Measurements from ENCODE around the gene BLACAT1.

Gene BLACAT1

GRCh38 chr1:205450448-205450847 is 5.4 kb downstream of the BLACAT1 start:
- Histone ChIP-seq H3K36me3 (replicated peaks; ENCODE audit: insufficient read depth, low read length) (no peaks in the 10 kb centered on the region), H3K9me3 (replicated peaks; ENCODE audit: insufficient read depth, low read length) (no peaks in the 10 kb centered on the region), H3K4me2 (ENCODE audit: low read depth, low read length) (no peak overlapping the region), H3K9ac (ENCODE audit: low read length) (no peak overlapping the region), H4K20me1 (ENCODE audit: insufficient read depth, low read length) (no peaks in the 10 kb centered on the region), H3K9me2 (replicated peaks; ENCODE audit: insufficient read depth, low read length) (no peaks in the 10 kb centered on the region), H3K27me3 (replicated peaks; ENCODE audit: insufficient read depth, low read length) (peaks cover 34% of the 10 kb centered on the region), H2AFZ (ENCODE audit: low read length) (no peak overlapping the region), H3K79me2 (ENCODE audit: low read length) (no peaks in the 10 kb centered on the region), H3F3A (ENCODE audit: insufficient read depth, low read length) (no peaks in the 10 kb centered on the region), H3K27ac (ENCODE audit: low read length) (no peak overlapping the region), H3K4me3 (ENCODE audit: low read length) (no peak overlapping the region), H3K4me1 (ENCODE audit: low read length) (peaks cover 5% of the 10 kb centered on the region; the same call in 1 of the 2 replicates)
- DNase-seq, result no peak
- TF ChIP-seq EZH2phosphoT487 (IDR thresholded peaks at IDR 0.05; ENCODE audit: low read length) (no peak), CTCF (IDR thresholded peaks at IDR 0.05; ENCODE audit: low read length) (no peak), EZH2 (optimal IDR thresholded peaks at IDR 0.05; ENCODE audit: low read depth, low read length) (no peak)

GRCh38 chr1:205449750-205450443 is 5.9 kb downstream of the BLACAT1 start:
- Histone ChIP-seq H3F3A (ENCODE audit: insufficient read depth, low read length) (no peaks in the 10 kb centered on the region), H3K36me3 (replicated peaks; ENCODE audit: insufficient read depth, low read length) (no peaks in the 10 kb centered on the region), H3K4me3 (ENCODE audit: low read length) (no peak overlapping the region), H3K9me3 (replicated peaks; ENCODE audit: insufficient read depth, low read length) (no peaks in the 10 kb centered on the region), H3K4me1 (ENCODE audit: low read length) (peaks cover 5% of the 10 kb centered on the region; the same call in 1 of the 2 replicates), H2AFZ (ENCODE audit: low read length) (no peak overlapping the region), H3K4me2 (ENCODE audit: low read depth, low read length) (no peak overlapping the region), H3K27ac (ENCODE audit: low read length) (no peak overlapping the region), H4K20me1 (ENCODE audit: insufficient read depth, low read length) (no peaks in the 10 kb centered on the region), H3K9me2 (replicated peaks; ENCODE audit: insufficient read depth, low read length) (no peaks in the 10 kb centered on the region), H3K9ac (ENCODE audit: low read length) (no peak overlapping the region), H3K79me2 (ENCODE audit: low read length) (no peaks in the 10 kb centered on the region), H3K27me3 (replicated peaks; ENCODE audit: insufficient read depth, low read length) (peaks cover 28% of the 10 kb centered on the region)
- TF ChIP-seq EZH2phosphoT487 (IDR thresholded peaks at IDR 0.05; ENCODE audit: low read length) (no peak), EZH2 (optimal IDR thresholded peaks at IDR 0.05; ENCODE audit: low read depth, low read length) (no peak), CTCF (IDR thresholded peaks at IDR 0.05; ENCODE audit: low read length) (no peak)
- no peak for DNase-seq

- Histone ChIP-seq H4K20me1 (ENCODE audit: insufficient read depth, low read length) (no peaks in the 10 kb centered on the region), H3F3A (ENCODE audit: insufficient read depth, low read length) (no peaks in the 10 kb centered on the region), H3K4me3 (ENCODE audit: low read length) (no peak overlapping the region), H3K9me2 (replicated peaks; ENCODE audit: insufficient read depth, low read length) (no peaks in the 10 kb centered on the region), H3K27me3 (replicated peaks; ENCODE audit: insufficient read depth, low read length) (peaks cover 23% of the 10 kb centered on the region), H3K9me3 (replicated peaks; ENCODE audit: insufficient read depth, low read length) (no peaks in the 10 kb centered on the region), H3K4me1 (ENCODE audit: low read length) (peaks cover 5% of the 10 kb centered on the region; the same call in 1 of the 2 replicates), H3K36me3 (replicated peaks; ENCODE audit: insufficient read depth, low read length) (no peaks in the 10 kb centered on the region), H3K27ac (ENCODE audit: low read length) (no peak overlapping the region), H3K9ac (ENCODE audit: low read length) (no peak overlapping the region), H3K4me2 (ENCODE audit: low read depth, low read length) (no peak overlapping the region), H2AFZ (ENCODE audit: low read length) (no peak overlapping the region), H3K79me2 (ENCODE audit: low read length) (no peaks in the 10 kb centered on the region)
- TF ChIP-seq EZH2 (optimal IDR thresholded peaks at IDR 0.05; ENCODE audit: low read depth, low read length), result no peak
- no peak for TF ChIP-seq CTCF (IDR thresholded peaks at IDR 0.05; ENCODE audit: low read length)
- TF ChIP-seq EZH2phosphoT487 (IDR thresholded peaks at IDR 0.05; ENCODE audit: low read length), result no peak
- no peak for DNase-seq
These were observed 6.5 kb downstream of the BLACAT1 start for GRCh38 chr1:205449254-205449749.
